ENCODE data around the gene ZFP36L2. TPM values are rescaled to one million over a fixed set of nuclear protein-coding genes. Genes with fewer than 3 reads are reported as not detected.

The ZFP36L2 gene
- total RNA-seq, 1 donor from 2014 or later, result 222 TPM

GRCh38 chr2:43239981-43240765 is 13.8 kb upstream of the ZFP36L2 start:
- no peaks in the 10 kb centered on the region for H3K27me3 Mint-ChIP-seq
- H3K27ac Mint-ChIP-seq, result no peak overlapping the region
- peaks cover 1% of the 10 kb centered on the region for H3K36me3 Mint-ChIP-seq (ENCODE audit: insufficient read depth)
- peaks cover 3% of the 10 kb centered on the region for H3K4me1 Mint-ChIP-seq (ENCODE audit: low read depth)
- no peak for DNase-seq (ENCODE audit: low spot score, unreplicated experiment)
- TF ChIP-seq, protein P1, sequence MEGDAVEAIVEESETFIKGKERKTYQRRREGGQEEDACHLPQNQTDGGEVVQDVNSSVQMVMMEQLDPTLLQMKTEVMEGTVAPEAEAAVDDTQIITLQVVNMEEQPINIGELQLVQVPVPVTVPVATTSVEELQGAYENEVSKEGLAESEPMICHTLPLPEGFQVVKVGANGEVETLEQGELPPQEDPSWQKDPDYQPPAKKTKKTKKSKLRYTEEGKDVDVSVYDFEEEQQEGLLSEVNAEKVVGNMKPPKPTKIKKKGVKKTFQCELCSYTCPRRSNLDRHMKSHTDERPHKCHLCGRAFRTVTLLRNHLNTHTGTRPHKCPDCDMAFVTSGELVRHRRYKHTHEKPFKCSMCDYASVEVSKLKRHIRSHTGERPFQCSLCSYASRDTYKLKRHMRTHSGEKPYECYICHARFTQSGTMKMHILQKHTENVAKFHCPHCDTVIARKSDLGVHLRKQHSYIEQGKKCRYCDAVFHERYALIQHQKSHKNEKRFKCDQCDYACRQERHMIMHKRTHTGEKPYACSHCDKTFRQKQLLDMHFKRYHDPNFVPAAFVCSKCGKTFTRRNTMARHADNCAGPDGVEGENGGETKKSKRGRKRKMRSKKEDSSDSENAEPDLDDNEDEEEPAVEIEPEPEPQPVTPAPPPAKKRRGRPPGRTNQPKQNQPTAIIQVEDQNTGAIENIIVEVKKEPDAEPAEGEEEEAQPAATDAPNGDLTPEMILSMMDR (IDR thresholded peaks at IDR 0.05; ENCODE audit: unreplicated experiment), result no peak
- no peaks in the 10 kb centered on the region for H3K9me3 Mint-ChIP-seq (ENCODE audit: low read depth)
- no peak overlapping the region for H3K4me3 Mint-ChIP-seq (ENCODE audit: low read depth)

DNA sequence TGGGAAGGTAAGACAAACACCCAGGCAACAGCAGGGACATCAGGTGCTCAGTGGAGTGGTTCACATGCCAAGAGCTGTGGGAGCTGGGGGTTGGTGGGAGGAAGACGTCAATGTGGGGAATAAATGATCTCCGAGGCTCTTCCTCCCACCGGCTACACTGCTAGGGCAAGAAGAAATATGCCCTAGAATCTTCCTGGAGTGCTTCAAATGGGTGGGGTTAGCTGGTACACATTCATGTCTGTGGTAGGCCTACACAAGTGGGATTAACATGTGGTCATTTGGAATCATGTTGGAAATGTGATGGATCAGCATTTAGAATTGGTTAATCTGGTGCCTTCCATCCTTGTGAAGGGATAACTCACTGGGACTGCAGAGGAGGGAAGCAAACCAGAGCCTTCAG is 12.4 kb upstream of the ZFP36L2 start:
- Mint-ChIP-seq H3K4me1 (ENCODE audit: low read depth) (peaks cover 3% of the 10 kb centered on the region), H3K27ac (no peak overlapping the region), H3K36me3 (ENCODE audit: insufficient read depth) (peaks cover 1% of the 10 kb centered on the region), H3K27me3 (no peaks in the 10 kb centered on the region), H3K4me3 (ENCODE audit: low read depth) (no peak overlapping the region), H3K9me3 (ENCODE audit: low read depth) (no peaks in the 10 kb centered on the region)
- TF ChIP-seq, protein P1 (IDR thresholded peaks at IDR 0.05; ENCODE audit: unreplicated experiment), result no peak
- DNase-seq (ENCODE audit: low spot score, unreplicated experiment), result no peak

DNA sequence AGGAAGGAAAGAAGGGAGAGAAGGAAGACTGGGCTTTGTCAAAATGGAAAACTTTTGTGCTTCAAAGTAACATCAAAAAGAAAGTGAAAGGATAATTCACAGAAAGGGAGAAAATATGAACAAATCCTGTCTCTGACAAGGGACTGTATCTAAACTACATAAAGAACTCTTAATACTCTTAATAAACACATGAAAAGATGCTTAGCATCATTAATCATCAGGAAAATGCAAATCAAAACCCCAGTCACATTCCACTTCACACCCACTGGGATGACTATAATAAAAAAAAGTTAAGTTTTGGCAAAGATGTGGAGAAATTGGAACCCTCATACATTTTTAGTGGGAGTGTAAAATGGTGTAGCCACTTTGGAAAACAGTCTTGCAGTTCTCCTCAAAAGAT is 11.8 kb upstream of the ZFP36L2 start:
- H3K4me3 Mint-ChIP-seq (ENCODE audit: low read depth), result no peak overlapping the region
- H3K4me1 Mint-ChIP-seq (ENCODE audit: low read depth), result peaks cover 3% of the 10 kb centered on the region
- DNase-seq (ENCODE audit: low spot score, unreplicated experiment), result no peak
- H3K27ac Mint-ChIP-seq, result no peak overlapping the region
- no peaks in the 10 kb centered on the region for H3K9me3 Mint-ChIP-seq (ENCODE audit: low read depth)
- H3K36me3 Mint-ChIP-seq (ENCODE audit: insufficient read depth), result peaks cover 1% of the 10 kb centered on the region
- no peaks in the 10 kb centered on the region for H3K27me3 Mint-ChIP-seq
- TF ChIP-seq, protein P1 (IDR thresholded peaks at IDR 0.05; ENCODE audit: unreplicated experiment), result no peak

GRCh38 chr2:43233218-43234212 is 7.1 kb upstream of the ZFP36L2 start:
- peaks cover 7% of the 10 kb centered on the region for H3K36me3 Mint-ChIP-seq (ENCODE audit: insufficient read depth)
- no peak for DNase-seq (ENCODE audit: low spot score, unreplicated experiment)
- no peaks in the 10 kb centered on the region for H3K9me3 Mint-ChIP-seq (ENCODE audit: low read depth)
- TF ChIP-seq, protein P1 (IDR thresholded peaks at IDR 0.05; ENCODE audit: unreplicated experiment), result no peak
- H3K27me3 Mint-ChIP-seq, result no peaks in the 10 kb centered on the region
- H3K4me1 Mint-ChIP-seq (ENCODE audit: low read depth), result peaks cover 11% of the 10 kb centered on the region
- no peak overlapping the region for H3K27ac Mint-ChIP-seq
- no peak overlapping the region for H3K4me3 Mint-ChIP-seq (ENCODE audit: low read depth)
